ENCODE results near the gene CCDC88C.
A peak's percentile ranks its signal among the peaks of the same experiment; 100 is the strongest.

CCDC88C gene

DNA sequence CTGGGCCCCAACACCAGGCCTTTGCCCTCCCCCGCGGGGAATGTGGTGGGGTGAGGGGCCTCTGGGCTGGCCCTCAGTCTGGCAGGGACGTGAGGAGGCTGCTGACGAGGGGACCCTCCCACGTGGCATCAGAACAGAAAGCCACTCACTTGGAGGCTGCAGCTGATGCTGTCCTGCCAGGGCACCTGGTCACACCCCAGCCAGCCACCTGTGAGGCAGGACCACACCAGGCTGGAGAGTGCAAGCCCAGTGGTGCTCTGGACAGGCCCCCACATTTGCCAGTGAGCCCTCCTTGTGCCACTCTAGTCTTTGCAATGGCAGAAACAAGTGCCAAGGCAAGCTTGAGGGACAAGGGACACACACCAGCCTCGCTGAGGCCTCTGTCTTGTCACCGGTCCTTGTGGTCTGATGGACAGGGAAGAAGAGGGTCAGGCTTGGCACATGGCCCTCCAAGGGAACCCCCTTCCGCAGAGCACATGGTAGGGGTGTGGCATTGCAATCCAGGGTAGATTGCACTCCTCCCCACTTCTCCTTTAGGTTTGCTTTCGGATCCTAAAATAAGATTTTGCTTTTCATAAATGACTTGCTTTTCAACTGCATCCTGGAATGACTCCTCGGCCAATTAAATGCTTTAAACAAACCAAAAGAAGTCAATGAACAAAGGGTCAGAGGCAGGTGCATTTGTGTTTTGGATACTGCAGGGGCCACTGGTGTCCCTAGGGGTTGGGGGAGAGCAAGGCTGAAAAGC is 53.7 kb downstream of the CCDC88C start:
- DNase-seq: no peak

GRCh38 chr14:91361233-91361811 is 56.3 kb downstream of the CCDC88C start:
- no peak for DNase-seq

DNA sequence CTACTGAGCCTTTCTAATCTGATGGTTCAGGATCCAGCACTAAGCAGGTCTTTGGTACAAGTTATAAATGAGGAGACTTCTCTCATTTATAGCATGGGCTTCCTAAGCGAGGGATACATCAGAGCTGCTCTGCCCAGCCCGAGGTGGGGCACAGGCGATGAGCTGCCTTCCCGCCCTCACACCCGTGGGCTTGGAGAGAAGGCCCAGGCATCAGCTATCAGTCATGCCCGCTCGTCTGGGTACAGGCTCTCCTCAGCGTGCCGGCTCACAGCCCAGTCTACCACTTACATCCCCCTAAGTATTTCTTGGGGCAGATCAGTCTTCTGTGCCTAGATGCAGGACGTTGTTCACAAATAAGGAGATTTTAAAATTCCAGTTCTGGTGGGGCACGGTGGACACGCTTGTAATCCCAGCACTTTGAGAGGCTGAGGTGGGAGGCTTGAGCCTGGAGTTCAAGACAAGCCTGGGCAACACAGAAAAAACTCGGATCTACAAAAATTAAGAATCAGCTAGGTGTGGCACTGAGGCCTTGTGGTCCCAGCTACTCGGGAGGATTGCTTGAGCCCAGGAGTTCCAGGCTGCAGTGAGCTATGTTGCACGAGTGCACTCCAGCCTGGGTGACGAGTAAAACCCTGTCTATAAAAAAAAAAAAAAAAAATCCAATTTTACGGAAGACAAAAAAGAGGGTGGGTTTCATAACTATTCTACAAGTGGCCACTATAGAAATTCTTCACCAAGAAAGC is 57.0 kb downstream of the CCDC88C start:
- no peak for DNase-seq

GRCh38 chr14:91358654-91359220 is 58.9 kb downstream of the CCDC88C start:
- no peak for DNase-seq

DNA sequence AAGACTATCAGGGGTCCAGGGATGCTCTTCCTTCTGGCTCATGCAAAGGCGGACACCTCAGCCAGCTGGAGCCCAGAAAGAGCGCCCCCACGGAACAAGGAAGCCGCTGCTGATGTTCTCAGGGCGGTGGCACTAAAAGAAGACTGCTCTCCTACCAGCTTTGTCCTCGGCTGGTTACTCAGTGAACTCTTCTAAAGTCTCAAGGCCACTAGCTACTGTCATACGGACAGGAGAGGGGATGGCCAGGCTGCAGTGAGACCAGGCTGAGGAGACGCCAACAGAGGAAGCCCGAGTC is 59.6 kb downstream of the CCDC88C start:
- DNase-seq: no peak

- DNase-seq: no peak
Observed at GRCh38 chr14:91357272-91358024, 60.2 kb downstream of the CCDC88C start.

- DNase-seq: no peak
Observed at GRCh38 chr14:91356181-91356763, 61.3 kb downstream of the CCDC88C start.

DNA sequence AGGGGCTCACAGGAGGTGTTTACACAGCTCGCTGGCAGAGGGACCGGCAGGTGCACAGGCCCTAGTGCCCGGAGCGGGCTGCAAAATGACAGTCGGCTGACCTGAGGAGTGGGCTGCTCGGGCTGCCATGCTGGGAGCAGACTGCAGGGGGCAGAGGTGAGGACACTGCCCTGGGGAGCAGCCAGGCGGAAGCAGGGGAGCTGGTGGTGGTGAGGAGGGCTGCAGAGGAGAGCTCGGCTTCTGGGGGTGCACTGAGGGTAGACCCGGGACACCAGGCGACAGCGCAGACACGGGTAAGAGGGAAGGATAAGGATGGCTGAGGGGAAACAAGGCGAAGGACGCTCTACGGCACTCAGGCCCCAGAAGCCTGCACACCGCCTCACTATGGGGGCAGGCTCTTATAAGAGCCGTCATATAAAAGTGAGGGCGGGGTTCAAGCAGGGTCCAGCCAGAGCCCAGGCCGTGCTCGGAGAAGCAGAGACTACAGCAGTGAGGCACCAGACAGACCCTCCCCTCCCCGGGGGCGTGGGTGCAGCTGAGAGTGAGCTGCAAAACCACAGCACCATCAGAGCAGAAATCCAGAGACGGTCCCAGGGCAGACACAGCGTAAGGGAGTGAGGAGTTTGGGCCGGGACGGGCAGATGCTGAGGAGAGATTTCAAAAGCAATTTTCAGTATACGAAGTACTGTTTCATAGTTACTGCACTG is 62.5 kb downstream of the CCDC88C start:
- DNase-seq: no peak

- DNase-seq: peak; percentile 46
Observed at GRCh38 chr14:91354221-91354916, 63.3 kb downstream of the CCDC88C start.

DNA sequence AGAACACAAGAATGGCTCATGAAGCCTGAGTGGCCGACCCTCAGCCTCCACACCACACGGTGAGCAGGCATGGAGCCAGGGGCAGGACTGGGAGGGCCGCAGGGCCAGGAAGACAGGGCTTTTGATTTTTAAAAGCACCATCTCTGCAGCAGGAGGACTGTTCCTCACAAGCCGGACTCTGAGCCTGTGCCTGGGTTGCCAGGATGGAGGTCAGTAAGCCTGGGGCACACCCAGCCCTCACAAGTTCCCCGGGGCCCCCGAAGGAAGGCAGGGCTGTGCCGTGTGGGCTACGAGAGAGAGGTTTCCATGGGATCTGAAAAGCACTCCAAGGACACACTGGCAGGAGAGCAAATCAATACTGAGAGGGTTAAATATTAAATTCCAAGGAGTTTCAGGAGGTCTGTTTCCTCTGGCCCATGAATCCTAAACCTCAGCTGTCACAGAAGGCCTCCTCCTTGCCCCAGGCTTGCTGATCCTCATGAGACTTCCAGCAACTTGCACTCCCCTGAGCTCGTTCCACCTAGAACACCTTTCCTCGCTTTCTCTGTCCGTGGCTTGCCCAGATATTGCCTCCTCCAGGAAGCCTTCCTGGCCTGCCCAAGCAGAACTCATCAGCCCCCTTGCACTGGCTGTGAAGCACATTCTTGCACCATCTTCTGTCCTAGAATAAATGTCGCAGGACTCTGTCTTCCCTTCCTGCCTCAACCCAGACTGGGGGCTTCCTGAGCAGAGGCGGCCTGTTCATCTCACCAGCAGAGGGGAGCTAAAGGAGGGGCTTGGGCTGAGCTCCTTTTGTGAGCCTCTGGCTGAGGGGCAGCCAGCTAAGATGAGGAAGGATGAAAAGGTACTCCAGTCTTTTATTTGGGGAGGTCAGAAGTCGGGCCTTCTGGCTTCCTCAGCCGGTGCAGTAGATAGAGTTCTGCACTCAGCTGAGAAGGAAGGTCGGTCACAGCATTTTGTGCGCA is 64.6 kb downstream of the CCDC88C start:
- DNase-seq: no peak

- DNase-seq: no peak
Observed at GRCh38 chr14:91352053-91352452, 65.6 kb downstream of the CCDC88C start.

GRCh38 chr14:91351512-91351862 is 66.1 kb downstream of the CCDC88C start:
- DNase-seq: no peak

- DNase-seq: peak; percentile 46
Observed at GRCh38 chr14:91350813-91351511, 66.7 kb downstream of the CCDC88C start.

DNA sequence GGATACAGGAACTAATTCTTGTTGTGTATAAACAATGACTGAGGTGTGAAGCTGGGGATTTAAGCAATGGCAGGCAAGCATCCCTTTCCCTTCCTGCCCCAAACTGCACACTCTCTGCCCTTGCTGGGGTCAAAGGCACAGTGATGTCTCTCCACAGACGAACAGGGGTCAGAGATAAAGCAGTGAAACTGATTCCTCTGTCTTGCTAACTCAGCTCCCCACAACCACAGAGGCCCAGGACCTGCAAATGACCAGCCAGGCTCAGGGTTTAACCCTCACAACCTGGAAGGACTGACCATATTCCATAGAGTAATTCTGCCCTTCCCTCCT is 67.2 kb downstream of the CCDC88C start:
- no peak for DNase-seq

- DNase-seq: no peak
Observed at GRCh38 chr14:91349481-91350074, 68.0 kb downstream of the CCDC88C start.

GRCh38 chr14:91348845-91349465 is 68.7 kb downstream of the CCDC88C start:
- DNase-seq: no peak

- no peak for DNase-seq
Observed at GRCh38 chr14:91346838-91347173, 70.8 kb downstream of the CCDC88C start.

GRCh38 chr14:91344096-91344495 is 73.5 kb downstream of the CCDC88C start:
- no peak for DNase-seq

DNA sequence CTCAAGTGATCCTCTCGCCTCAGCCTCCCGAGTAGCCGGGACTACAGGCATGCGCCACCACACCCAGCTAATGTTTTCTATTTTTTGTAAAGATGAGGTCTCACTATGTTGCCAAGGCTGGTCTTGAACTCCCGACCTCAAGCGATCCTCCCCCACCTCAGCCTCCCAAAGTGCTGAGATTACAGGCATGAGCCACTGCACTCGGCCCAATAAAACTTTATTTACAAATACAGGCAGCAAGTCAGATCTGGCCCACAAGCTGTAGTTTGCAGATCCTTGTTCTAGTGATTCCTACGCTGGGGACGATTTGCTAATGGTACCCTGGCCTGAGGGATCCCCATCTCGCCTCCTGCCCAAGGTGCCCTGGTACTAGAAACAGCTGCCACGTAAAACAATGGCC is 74.6 kb downstream of the CCDC88C start:
- no peak for DNase-seq

Data from fibroblast of skin of back (primary cell).